ENCODE data around the gene DAB2IP.
"Not testable (repeated sequence)": the region's sequence is repeated elsewhere in the genome, so short reads cannot be mapped to it uniquely, and the experiment has no call there.

Gene DAB2IP

DNA sequence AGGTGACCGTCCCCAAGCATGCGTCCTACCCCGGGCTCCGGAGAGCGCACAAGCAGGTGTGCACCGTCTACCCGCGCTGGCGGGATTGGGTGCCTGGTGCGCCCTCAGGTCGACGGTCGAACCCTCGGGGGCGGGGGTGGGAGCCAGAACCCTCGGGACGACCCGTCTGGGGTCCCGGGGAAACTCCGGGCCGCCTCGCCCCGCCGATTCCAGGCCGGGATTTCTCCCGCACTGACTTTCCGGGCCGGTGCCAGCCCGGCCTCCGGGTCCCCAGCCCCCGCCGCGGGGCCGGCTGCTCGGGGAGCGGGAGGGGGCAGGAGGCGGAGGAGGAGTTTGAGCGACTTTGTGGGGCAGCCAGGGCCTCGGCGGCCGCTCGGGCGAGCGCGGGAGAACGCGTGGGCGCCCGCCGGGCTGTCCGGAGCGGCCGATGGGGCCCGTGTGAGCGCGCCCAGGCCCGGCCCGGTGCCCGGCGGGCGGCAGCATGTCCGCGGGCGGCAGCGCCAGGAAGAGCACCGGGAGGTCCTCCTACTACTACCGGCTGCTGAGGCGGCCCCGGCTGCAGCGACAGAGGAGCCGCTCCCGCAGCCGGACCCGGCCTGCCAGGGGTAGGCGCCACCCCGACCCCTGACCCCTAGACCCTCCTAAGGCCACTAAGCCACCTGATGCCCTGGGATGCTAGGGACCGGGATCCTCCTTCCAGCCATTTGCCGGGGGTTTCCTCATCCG is at the start of gene DAB2IP:
Gene DAB2IP, plus strand, starts transcription at position 340 of the 726 bp plus-strand sequence. Its CDS starts 142 bp downstream, at position 482.
- DNase-seq: no peak

- DNase-seq: no peak
These were observed 48.4 kb upstream of the DAB2IP start for GRCh38 chr9:121603028-121603427.

DNA sequence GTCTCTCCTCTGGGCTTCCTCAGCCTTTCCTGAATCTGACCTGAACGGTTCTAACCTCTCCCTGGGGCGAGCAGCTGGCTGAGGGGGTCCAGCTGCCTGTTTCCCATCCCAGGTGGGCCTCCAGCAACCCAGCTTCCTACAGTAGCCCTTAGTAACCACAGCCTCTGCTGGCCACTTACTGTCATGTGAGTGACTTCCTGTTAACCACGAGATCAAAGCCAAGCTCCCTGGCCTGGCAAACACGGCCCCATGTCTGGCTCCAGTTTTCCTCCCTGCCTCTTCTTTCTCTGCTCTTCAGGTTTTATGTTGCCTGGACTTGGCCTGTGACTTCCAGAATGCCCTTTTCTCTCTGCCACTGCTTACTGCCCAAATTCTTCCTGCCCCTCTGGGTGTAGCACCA is 47.2 kb upstream of the DAB2IP start:
- DNase-seq: no peak

GRCh38 chr9:121604654-121605053 is 46.8 kb upstream of the DAB2IP start:
- DNase-seq: no peak

GRCh38 chr9:121607434-121608167 is 43.8 kb upstream of the DAB2IP start:
- DNase-seq: no peak

DNA sequence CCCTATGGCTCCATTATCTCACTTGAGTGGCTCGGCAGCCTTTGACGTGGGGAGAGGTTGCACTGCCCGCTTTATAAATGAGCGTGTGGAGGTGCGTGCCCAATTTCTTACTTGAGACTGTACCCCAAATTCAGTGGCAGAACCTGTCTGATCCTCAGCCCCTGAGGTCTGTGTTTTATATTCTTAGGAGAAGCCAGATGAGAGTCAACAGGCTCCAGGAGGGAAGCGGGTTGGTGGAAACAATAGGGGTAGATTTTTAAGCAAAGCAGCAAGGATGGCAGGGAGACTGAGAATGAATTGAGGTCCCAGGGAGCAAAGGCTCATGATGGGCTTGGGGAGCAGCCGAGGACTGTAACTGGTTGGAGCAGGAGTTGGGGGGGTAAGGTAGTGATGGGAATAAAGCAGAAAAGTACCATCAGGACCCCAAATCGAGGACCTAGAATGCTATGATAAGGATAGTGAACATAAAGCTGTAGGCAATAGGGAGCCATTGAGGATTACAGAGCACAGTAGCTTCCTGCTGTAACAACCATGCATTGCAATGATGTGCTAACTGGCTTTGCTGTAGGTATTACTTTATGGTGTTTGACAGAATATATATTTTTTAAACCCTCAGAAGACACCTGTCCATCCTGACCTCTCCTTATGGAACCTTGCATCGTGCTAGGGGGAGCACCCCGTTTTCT is 43.1 kb upstream of the DAB2IP start:
- no peak for DNase-seq

DNA sequence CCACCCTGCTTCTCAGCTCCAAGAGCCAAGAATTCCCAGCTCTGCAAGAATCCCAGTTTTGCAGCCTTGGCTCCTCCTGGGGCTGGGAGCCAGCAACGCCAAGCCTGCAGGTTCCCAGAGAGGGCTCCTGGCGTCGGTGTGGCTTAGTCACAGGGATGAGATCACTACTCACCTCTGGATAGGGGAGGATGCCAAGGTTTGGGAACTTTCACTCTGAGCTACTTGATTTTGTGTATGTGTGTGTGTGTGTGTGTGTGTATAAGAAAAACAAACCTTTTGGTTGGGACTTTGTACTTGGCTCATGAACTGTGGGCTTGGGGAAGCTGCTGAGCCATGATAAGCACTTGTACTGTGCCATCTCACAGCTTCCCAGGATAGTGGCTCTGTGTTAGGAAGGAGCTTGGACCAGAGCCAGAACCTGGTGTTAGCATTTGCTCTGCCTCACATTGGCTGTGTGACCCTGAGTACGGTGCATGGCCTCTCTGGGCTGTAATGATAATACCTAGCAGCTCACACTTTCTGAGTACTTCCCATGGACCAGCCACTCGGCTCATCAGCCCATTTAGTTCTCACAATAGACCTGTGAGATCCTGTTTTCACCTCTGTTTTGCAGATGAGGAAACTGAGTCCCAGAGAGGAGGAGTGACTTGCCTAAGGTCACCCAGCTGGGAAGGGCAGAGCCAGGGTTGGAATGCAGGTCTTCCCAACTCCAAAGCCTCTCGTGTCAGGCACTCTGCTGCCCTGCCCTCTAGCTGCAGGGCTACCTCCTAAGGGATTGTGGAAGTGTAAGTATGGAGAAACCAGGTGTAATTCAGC is 41.4 kb upstream of the DAB2IP start:
- DNase-seq: no peak

GRCh38 chr9:121610638-121610953 is 40.8 kb upstream of the DAB2IP start:
- DNase-seq: no peak

GRCh38 chr9:121612511-121612998 is 38.9 kb upstream of the DAB2IP start:
- DNase-seq: no peak

GRCh38 chr9:121613009-121613752 is 38.3 kb upstream of the DAB2IP start:
- no peak for DNase-seq

- no peak for DNase-seq
These were observed 35.2 kb upstream of the DAB2IP start for GRCh38 chr9:121616123-121616755.

GRCh38 chr9:121618504-121618903 is 32.9 kb upstream of the DAB2IP start:
- no peak for DNase-seq

- not testable (repeated sequence) for DNase-seq
These were observed 32.5 kb upstream of the DAB2IP start for GRCh38 chr9:121618910-121619309.

DNA sequence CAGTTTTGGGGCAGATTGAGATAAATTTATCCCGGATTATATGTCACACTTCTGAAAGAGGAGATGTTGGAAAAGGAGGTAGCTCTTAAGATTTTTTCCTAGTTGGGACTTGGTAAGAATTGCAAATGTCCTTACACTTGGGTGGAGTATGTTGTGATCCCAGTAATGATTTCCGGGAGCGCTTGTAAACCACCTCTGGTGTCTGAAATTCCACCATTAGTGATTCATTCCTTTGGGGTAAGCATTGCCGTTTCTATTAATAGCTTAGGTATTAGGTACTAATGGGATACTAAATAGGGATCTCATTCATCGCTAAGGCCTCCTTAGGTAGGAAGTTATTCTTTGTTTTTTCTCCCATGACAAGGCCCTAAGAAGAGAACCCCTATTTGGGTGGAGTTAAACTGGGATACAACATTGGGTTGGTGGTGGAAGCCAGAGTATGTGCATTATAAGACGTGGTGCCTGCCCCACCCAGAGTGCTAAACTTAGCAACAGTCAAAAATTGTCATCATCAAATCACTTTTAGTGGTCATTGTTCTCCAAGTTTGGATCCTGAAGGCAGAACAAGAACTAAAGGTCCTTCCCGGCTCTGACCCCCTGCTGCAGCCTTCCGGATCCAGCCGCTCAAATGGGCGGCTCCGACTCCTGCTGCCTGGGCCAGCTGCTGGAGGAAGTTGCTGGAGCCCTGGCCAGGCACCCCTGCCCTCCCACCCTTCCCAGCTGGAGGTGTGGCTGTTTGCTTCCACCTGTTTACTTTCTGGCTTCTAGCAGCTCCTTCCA is 31.7 kb upstream of the DAB2IP start:
- no peak for DNase-seq

GRCh38 chr9:121620325-121620673 is 31.1 kb upstream of the DAB2IP start:
- DNase-seq: no peak

DNA sequence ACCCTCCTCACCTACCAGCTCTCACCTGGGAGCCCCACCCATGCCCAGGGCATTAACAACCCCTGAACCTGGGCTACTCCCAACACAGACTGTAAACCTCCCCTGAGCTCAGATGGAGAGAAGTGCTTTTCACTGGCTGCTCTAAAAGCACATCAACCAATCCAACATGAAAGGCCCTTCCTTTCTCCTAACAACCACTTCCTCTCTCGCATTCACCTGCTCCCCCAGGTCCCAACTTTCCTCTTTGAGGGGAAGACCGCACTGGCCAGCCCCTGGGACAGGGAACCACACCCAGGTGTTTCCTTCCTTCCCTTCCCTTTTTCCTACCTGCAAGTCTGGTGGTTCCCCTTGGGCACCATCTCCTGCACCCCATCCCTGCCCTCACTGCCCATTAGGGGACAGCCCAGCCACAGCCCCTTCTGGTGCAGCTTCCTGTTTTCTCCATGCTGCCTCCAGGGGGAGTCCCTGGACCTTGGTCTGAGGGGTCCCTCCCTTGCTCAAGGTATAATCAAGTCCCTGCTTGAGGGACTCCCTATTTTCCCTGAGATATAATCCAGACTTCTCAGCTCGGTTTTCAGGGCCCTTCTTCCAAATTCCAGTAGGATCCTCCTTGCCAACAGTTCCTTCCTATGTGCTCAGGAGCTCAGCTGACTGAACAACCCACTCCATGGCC is 30.5 kb upstream of the DAB2IP start:
- peak; percentile 29 for DNase-seq

DNA sequence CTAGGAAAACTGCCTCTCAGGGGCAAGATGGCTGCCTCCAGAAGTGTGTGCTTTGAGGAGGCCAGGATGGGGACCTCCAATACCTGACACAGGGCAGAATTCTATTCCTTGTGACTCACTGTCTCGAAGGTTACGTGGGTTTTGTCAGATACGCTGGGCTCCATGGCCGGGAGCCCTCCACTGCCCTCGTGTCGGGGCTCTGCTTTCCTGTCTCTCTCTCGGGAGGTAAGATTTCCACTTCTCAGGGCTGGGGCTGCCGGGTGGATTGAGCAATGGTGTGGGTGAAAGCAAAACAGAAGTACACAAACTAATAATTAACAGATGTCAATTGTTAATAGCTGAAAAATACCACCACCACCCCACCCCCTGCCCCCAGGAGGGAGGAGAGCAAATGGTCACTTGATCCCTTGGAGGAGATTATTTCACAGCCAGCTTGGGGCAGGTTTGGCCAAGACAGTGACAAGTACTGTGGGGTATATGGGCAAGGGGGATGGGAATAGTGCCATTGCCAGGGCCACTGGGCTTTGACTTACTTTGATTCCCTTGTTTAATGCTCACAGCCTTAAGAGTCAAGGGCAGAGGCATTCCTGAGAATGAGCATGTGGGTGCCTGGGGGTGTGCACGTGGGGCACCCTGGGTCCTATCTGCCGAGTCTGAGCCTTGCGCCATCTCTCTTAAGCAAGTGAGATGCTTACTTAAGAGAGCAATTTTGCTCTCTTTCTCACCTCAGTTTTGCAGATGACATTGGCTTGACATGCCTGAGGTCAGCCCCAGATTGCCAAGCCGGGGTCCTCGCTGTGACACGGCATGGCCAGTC is 28.8 kb upstream of the DAB2IP start:
- DNase-seq: no peak

GRCh38 chr9:121623430-121623829 is 28.0 kb upstream of the DAB2IP start:
- DNase-seq: not testable (repeated sequence)

DNA sequence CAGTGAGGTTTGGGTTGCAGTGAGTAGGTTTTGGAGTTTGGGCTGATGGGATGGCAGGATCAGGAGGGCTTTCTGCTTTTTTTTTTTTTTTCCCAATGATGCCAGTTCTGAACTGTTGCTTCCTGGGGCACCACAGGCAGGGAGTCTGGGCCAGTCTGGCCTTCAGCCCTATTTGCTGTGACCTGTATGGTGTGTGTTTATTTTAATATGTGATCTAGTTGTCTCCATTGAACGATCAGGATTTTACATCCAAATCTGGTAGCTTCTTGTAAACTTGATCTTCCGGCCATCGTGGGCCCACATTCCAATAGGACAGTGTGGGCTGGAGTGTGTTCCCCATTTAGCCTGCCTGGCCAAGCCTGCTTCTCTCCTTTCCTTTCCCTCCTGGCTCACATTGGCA is 25.8 kb upstream of the DAB2IP start:
- DNase-seq: no peak
